ENCODE results near the gene FAM53A. TPM values are rescaled to one million over a fixed set of nuclear protein-coding genes. Genes with fewer than 3 reads are reported as not detected.

FAM53A gene
- total and polyA plus RNA-seq, 2 of the 13 experiments (the other 11 are each of a cell fraction or from before 2014, with no cell fraction given) = 0.48 to 1.1 TPM

- TF ChIP-seq SRSF9 (IDR thresholded peaks at IDR 0.05; ENCODE audit: borderline replicate concordance, insufficient read depth, low read depth, low read length, poor library complexity, severe bottlenecking) (no peak), CREB3 (CRISPR knock-in tag; IDR thresholded peaks at IDR 0.05) (no peak), REL (CRISPR knock-in tag; conservative IDR thresholded peaks at IDR 0.05) (no peak), HOXA5 (CRISPR knock-in tag; IDR thresholded peaks at IDR 0.05) (no peak; the same call in 1 of the 2 replicates), NR0B2 (CRISPR knock-in tag; IDR thresholded peaks at IDR 0.05) (peak; percentile 86), TFDP2 (CRISPR knock-in tag; IDR thresholded peaks at IDR 0.05) (no peak), IRF1 (CRISPR knock-in tag; IDR thresholded peaks at IDR 0.05; ENCODE audit: low read depth) (no peak), ESRRA (CRISPR knock-in tag; IDR thresholded peaks at IDR 0.05; ENCODE audit: low read depth) (no peak), SATB2 (CRISPR knock-in tag; IDR thresholded peaks at IDR 0.05) (peak; percentile 32; the same call in 1 of the 2 replicates), ZFX (CRISPR knock-in tag; IDR thresholded peaks at IDR 0.05; ENCODE audit: low read depth) (peak; percentile 89), THAP9 (CRISPR knock-in tag; IDR thresholded peaks at IDR 0.05; ENCODE audit: borderline replicate concordance) (peak; percentile 14; the same call in 1 of the 2 replicates), ZFAT (CRISPR knock-in tag; conservative IDR thresholded peaks at IDR 0.05) (no peak), NFATC3 (CRISPR knock-in tag; IDR thresholded peaks at IDR 0.05) (no peak), NFYC (CRISPR knock-in tag; IDR thresholded peaks at IDR 0.05) (no peak), FOXO1 (CRISPR knock-in tag; IDR thresholded peaks at IDR 0.05) (0 out of 2 replicates have a peak, but pooled peaks have one; percentile 29), ZNF484 (CRISPR knock-in tag; IDR thresholded peaks at IDR 0.05; ENCODE audit: borderline replicate concordance, low read depth) (no peak), SOX6 (IDR thresholded peaks at IDR 0.05) (no peak), SOX6 (CRISPR knock-in tag; IDR thresholded peaks at IDR 0.05) (no peak), ZNF441 (CRISPR knock-in tag; IDR thresholded peaks at IDR 0.05; ENCODE audit: borderline replicate concordance) (no peak), ZNF329 (CRISPR knock-in tag; IDR thresholded peaks at IDR 0.05; ENCODE audit: low read depth) (no peak), FOXC1 (CRISPR knock-in tag; IDR thresholded peaks at IDR 0.05; ENCODE audit: borderline replicate concordance) (no peak), ZNF557 (CRISPR knock-in tag; IDR thresholded peaks at IDR 0.05) (no peak), PHB2 (IDR thresholded peaks at IDR 0.05; ENCODE audit: partially characterized antibody) (no peak), ZNF382 (CRISPR knock-in tag; IDR thresholded peaks at IDR 0.05; ENCODE audit: borderline replicate concordance) (no peak)
Measured at GRCh38 chr4:1720163-1720983, 36.3 kb upstream of the FAM53A start (continued).

Measured in HepG2 (cell line).